HG03045 (cell line): ENCODE measurements around the gene MAPK10.
"Not testable (repeated sequence)": the region's sequence is repeated elsewhere in the genome, so short reads cannot be mapped to it uniquely, and the experiment has no call there.

Experiments
- ATAC-seq: cut with Tn5 transposase; IDR thresholded peaks from one replicate; pipeline ENCODE4 v1.9.1; 2021; ENCODE audit warnings: mild to moderate bottlenecking, moderate library complexity; ENCODE audit not compliant: unreplicated experiment

The MAPK10 gene

GRCh38 chr4:86048426-86048825, 311.4 kb downstream of the MAPK10 start:
- ATAC-seq: no peak

DNA sequence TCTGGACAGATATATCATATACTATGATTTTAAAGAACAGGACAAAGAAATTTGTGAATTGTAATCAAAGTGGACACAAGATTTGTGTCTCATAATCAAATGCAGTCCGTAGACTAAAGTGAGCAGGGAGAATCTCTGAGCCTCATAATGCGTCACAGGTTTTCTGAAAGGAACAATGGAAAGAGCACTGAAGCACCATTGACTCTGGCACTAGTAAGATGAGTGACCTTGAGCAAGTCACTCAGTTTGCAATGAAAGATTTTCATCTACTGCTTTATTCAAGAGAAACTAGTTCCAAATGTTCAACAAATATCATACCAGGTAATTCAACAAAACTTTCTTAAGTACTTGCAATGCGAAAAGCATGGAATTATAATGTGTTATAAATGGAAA, 315.3 kb downstream of the MAPK10 start:
- ATAC-seq: no peak

DNA sequence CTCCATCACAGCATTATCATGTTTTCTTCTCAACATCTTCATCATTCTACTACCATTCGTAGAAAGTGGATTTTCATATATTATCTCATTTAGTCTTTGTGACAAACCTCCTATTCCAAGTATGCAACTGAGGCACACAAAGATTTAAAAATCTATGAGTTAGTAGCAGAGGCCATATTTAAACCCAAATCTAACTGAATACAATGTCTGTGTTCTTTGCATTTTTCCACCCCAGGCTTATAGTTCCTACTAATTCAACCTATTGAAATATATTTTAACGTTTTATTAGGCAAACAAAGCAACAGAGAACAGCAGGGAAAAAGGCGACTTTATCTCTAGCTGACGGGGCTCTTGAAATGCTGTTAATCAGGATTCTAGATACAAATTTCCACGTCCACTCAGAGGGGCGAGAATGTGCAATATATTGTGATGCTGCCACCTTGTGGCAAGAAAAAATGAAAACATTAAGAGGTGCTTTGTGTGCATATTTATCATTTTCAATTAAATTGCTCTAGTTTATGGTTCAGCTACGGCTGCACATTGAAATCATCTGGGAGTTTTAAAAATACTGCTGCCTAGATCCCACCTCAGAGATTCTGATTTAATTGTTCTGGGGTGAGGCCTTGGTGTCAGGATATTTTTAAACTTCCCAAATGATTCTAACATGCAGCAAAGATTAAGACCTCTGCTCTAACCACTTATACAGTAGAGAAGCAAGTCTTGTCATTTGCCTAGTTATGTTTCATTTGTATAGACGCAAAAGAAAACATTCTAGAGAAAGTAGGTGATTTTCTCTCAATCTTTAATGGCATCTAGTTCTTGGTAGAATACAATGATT, 315.9 kb downstream of the MAPK10 start:
- ATAC-seq: no peak

- ATAC-seq: no peak
Observed at GRCh38 chr4:86038037-86038436, 321.8 kb downstream of the MAPK10 start.

DNA sequence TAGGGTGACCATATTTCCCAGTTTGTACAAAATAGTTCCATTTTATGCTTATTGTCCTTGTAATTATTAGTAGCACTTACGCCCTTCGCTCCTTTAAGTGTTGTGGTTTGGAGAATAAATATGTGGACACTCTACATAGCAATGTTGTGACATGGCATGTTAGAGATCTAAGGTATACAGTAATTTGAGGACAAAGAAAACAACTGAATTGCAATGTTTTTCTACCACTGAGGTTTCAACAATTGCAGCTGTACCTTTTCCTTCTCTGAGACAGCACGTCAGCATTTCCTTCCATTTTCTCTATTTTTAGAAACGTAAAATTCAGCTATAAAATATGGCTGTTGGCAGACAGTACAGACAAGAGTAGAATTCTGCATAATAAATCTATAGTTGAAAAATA, 323.1 kb downstream of the MAPK10 start:
- ATAC-seq: no peak

GRCh38 chr4:86035688-86036087, 324.2 kb downstream of the MAPK10 start:
- ATAC-seq: no peak

DNA sequence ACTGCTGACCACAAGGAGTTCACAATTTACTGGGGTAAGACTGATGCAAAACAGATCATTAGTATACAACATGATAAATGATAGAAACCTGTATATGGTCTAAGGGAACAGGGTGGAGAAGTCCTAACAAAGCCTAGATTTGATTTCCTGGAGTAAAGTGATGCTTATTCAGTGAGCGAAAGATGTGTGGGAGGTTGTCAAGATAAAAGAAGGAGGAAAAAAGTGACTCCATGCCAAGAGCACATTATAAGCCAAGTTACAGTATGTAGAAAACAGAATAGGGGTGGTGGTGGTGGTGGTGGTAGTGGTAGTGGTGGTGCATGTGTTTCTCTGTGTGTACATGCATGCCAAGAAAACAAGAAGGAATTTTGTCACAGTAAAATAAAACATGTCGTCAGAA, 325.2 kb downstream of the MAPK10 start:
- no peak for ATAC-seq

DNA sequence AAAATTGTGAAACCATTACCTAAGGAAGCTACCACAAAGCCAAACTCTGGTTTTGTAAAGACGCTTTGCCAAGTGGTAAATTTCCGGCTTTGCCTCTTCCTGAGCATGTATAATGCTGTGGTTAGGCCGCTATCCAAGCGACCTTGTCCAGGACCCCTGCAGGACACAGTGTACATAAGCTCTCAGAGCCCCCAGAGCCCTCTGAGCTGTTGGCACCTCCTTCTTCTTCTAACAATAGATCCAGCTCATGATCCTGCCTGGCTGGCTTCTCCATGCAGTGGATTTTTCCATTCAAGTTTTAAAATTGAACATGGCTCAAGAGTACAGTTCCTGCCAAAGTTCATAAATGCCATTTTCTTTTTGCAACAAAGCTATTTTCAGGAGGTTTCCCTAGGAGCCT, 326.7 kb downstream of the MAPK10 start:
- no peak for ATAC-seq

DNA sequence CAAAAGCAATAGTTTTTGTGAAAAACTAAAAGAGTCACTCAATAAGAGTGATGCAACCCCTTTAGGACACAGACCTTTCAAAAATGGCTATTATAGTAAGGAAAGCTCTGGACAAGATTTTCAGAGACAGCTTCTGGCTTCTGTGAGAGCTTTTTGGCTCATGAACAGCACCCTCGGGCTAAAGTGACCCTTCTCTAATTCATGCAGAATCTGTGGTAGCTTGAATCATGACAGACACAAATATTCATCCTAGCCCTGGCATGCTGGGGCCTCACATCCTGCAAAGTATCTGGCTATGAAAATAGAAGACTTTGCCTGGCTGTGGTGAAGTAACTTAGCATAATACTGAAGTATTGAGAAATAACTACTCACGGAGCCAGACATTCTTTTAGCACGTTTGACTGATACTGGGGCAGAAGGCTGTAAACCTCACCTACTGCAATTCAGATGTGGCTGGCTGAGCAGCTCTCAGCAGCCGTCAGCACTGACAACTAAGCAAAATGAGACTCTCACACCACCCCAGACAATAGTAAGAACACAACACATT, 327.3 kb downstream of the MAPK10 start:
- no peak for ATAC-seq

DNA sequence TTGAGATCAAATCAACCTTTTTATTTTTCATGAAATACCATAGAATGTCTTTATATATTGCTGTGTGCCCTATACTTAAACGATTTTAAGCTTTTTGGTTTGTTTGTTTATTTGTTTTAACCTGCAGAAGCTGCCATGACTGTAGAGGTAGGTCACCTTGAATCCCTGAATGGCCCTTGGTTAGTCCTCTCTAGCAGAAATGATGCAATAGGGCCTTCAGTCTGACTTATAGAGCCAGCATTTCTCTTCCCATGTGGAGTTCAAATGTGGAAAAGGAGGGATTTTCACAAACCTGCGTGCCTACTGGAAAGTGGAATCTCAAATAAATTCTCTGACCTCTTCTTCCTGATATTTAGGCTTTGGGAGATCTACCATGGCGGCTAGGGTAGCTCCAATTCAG, 327.9 kb downstream of the MAPK10 start:
- no peak for ATAC-seq

DNA sequence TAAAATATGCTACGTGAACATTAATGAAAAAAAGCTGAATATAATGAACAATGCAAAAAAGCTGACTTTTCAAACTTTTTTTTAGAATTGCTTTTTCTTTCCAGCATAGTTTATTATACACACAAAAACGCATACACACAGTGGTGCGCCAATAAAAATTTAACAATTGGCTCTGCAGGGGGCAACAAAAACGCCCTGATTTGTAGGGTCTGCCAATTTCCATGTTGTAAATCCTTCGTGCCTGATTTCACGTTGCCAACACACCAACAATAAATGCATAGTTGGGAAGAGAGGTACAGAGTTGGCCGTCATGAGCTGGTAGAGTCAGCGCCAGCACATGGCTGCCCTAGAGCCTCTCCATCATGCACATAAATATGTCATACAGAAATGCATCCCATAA, 333.1 kb downstream of the MAPK10 start:
- ATAC-seq: no peak

DNA sequence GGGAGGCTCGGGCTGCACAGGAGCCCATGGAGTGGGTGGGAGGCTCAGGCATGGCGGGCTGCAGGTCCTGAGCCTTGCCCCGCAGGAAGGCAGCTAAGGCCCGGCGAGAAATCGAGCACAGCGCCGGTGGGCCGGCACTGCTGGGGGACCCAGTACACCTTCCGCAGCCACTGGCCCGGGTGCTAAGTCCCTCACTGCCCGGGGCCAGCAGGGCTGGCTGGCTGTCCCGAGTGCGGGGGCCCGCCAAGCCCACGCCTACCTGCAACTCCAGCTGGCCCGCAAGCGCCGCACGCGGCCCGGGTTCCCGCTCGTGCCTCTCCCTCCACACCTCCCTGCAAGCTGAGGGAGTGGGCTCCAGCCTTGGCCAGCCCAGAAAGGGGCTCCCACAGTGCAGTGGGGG, 338.2 kb downstream of the MAPK10 start:
- not testable (repeated sequence) for ATAC-seq

DNA sequence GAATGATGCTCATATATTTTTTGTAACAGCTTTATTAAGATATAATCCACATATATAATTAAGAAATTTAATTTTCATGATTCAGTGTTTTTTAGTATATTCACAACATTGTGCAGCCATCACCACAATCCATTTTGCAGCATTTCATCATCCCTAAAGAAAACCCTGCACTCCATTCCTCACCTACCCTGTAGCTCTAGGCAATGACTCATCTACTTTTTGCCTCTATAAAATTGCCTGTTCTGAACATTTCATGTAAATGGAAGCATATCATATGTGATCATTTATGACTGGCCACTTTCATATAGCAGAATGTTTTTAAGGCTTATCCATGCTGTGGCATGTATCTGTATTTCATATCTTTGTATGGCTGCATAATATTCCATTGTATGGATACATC, 339.9 kb downstream of the MAPK10 start:
- ATAC-seq: no peak

DNA sequence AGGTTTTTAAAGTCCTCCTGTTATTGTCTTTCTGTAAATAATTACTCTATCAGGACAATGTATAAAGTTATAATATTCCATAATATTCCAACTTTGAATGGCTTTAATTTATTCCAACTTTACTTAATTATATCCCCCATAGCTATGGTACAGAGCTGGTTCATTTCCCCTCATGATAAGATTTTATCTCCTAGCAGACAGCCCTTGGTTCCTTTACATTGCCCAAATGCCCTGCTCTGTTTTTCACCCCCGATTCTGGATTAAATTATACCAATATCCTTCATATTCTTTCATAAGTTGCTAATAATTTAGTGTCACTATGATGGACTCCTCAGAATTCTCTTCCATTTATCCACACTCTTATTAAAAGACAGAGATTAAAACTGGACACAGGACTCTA, 340.5 kb downstream of the MAPK10 start:
- no peak for ATAC-seq

- no peak for ATAC-seq
Observed at GRCh38 chr4:86015412-86016350, 344.2 kb downstream of the MAPK10 start.

- peak; percentile 81 for ATAC-seq
Observed at GRCh38 chr4:86014599-86014998, 345.3 kb downstream of the MAPK10 start.

DNA sequence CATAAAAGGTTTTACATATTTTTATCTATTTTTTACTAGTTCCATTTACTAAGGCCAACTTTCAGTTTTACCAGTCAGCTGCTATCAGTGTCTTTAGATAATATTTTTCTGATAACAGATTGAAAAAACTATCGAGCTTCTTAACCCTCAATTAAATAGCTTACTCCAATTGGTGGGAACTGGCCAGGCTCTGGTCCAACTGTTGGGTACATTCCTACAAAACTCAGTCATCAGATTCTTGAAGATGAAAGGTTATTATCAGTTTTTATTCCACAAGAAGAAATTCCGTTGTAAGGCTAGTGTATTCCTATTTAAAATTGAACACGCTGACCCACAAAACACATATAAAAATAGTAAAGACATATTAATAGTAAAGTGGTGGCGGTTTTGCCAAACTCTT, 346.2 kb downstream of the MAPK10 start:
- no peak for ATAC-seq

DNA sequence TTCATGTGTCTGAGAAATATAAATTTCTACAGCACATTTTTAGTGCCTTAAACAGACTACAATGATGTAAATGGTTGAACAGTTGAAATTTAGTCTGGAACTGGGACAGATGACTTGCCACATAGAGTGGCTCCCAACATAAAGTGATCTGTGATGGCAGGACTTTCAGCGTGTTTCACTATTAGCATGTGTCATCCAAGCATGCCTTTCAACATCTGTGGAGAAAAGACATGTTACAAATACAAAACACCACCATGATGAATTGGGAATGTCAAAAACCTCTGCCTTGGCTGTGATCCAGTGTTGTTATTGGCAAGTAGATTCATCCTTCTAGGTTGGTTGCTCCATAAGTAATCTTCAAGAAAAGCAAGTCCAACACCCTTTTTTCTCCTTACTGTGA, 348.7 kb downstream of the MAPK10 start:
- ATAC-seq: no peak

DNA sequence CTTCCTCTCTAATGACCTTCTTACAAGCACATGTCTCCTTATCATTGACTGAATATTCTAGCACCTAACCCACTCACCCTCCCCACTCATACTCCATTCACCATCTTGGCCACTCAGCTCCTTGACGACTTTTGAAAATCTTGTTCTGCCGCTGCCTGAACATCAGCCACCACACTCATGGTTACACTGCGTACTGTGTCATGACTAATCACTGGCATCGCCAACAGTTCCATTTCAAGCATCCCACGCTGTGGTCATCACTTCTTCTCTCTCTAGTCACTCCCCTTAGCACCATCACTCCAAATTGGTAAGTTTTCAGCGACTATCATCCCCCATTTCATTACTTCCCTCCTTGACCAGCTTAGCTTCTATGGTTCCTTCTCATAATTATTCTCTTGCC, 352.8 kb downstream of the MAPK10 start:
- ATAC-seq: no peak

DNA sequence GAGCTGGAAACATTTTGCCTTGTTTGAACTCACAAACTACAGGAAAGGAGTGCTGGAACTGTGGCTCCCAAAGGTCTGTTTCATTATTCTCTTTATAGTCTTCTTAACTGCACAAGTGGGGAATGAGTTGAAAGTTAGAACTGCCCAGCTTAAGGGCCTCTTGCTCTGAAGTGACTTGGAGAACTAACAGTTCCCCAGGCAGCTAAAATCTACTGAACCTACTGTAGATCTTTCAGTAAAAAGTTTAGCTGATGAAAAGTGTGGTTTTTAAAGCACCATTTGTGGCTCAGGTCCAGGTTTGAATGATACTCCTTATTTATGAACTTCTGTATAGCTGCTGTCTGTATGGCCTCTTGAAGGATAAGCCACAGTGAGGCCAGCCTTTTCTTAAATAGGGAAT, 353.8 kb downstream of the MAPK10 start:
- ATAC-seq: no peak

GRCh38 chr4:86004030-86004429, 355.8 kb downstream of the MAPK10 start:
- no peak for ATAC-seq

DNA sequence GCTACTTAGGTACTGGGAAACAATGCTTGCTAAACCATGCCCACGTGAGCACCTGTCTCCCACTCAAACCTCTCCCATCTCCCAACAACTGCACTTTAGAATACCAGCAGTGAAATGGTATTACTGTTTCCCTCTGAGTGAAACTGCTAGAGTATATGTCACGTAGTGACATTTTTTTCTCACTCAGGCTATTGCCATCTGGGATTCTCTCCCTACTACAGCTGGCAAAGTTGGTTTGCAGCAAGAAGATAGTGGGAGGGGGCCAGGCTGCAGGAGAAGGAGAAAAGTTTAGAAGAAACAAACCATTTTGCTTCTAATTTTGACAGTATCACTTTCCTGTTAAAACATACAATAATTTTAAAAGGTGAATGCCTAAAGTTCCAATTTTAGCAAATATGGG, 358.3 kb downstream of the MAPK10 start:
- ATAC-seq: no peak
